ENCODE results near the gene ARPC2.

GRCh38 chr2:218298314-218298875 is 81.4 kb downstream of the ARPC2 start:
- TF ChIP-seq SP1 (IDR thresholded peaks at IDR 0.05; ENCODE audit: low read depth) (no peak), POLR2A (IDR thresholded peaks at IDR 0.05; ENCODE audit: borderline replicate concordance, extremely low read depth, insufficient read depth, insufficient read length) (no peak), EZH2phosphoT487 (IDR thresholded peaks at IDR 0.05; ENCODE audit: borderline replicate concordance) (no peak), CTCF (IDR thresholded peaks at IDR 0.05 in 2 of 3, conservative IDR thresholded peaks at IDR 0.05 in 1 of 3; ENCODE audit: borderline replicate concordance in 1 of 3, insufficient read depth in 1 of 3, low read depth in 2 of 3, low read length in 2 of 3) (no peak), REST (IDR thresholded peaks at IDR 0.05; ENCODE audit: low read depth) (no peak), MAX (IDR thresholded peaks at IDR 0.05) (no peak), EZH2 (IDR thresholded peaks at IDR 0.05) (no peak), POLR2AphosphoS5 (IDR thresholded peaks at IDR 0.05; ENCODE audit: low read depth, low read length) (no peak), ZBTB33 (IDR thresholded peaks at IDR 0.05; ENCODE audit: extremely low read depth, insufficient replicate concordance, low read length) (no peak), CBX3 (IDR thresholded peaks at IDR 0.05; ENCODE audit: low read depth) (no peak)

Measured in HCT116 (cell line).